Measurements from ENCODE around the gene PHACTR1.

DNA sequence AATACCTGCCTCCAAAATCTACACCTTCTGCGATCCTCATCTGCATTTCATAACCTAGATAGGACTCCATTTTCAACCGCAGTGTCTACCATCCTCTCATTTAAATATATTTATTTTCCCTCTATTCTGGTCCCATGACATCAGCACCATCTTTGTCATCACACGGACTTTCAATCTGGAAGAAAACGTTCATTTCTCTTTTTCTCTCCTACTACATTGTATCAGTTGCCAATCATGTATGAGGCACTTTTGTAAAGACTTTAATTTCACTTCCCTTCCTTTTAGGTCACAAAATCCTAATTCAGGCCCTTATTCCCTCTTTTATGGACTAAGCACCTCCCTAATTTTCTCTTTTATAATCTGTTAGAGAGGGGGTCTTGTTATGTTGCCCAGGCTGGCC is 89.6 kb downstream of the PHACTR1 start:
- TF ChIP-seq, protein P1, sequence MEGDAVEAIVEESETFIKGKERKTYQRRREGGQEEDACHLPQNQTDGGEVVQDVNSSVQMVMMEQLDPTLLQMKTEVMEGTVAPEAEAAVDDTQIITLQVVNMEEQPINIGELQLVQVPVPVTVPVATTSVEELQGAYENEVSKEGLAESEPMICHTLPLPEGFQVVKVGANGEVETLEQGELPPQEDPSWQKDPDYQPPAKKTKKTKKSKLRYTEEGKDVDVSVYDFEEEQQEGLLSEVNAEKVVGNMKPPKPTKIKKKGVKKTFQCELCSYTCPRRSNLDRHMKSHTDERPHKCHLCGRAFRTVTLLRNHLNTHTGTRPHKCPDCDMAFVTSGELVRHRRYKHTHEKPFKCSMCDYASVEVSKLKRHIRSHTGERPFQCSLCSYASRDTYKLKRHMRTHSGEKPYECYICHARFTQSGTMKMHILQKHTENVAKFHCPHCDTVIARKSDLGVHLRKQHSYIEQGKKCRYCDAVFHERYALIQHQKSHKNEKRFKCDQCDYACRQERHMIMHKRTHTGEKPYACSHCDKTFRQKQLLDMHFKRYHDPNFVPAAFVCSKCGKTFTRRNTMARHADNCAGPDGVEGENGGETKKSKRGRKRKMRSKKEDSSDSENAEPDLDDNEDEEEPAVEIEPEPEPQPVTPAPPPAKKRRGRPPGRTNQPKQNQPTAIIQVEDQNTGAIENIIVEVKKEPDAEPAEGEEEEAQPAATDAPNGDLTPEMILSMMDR (conservative IDR thresholded peaks at IDR 0.05 in 1 of 2, IDR thresholded peaks at IDR 0.05 in 1 of 2; ENCODE audit: low read depth in 1 of 2, low read length in 2 of 2), result no peak
- no peak for TF ChIP-seq EZH2 (IDR thresholded peaks at IDR 0.05; ENCODE audit: low read length, missing control alignments)

Data from fibroblast of lung (primary cell).